Mesendoderm (in vitro differentiated cells): Measurements from ENCODE around the gene PITPNC1.

Experiments used
- DNase-seq: peaks from one replicate; pipeline ENCODE4 v3.0.0; 2013
- H2AK5ac ChIP-seq: 2 replicates; pipeline ENCODE4 v1.6.1; 2013; ENCODE audit warnings: low read length, inconsistent platforms
- H2BK120ac ChIP-seq: 2 replicates; pipeline ENCODE4 v1.6.1; 2013; ENCODE audit warnings: low read depth, mild to moderate bottlenecking, low read length, moderate library complexity, mixed read lengths
- H2BK15ac ChIP-seq: replicated peaks from 2 replicates; pipeline ENCODE4 v1.6.1; 2013; ENCODE audit warnings: low read depth, mild to moderate bottlenecking, moderate library complexity
- H2BK5ac ChIP-seq: 2 replicates; pipeline ENCODE4 v1.6.1; 2013; ENCODE audit warnings: low read length, inconsistent platforms
- H3K18ac ChIP-seq: 2 replicates; pipeline ENCODE4 v1.6.1; 2013; ENCODE audit warnings: mild to moderate bottlenecking, low read length, mixed read lengths
- H3K23ac ChIP-seq: one replicate; pipeline ENCODE4 v1.6.1; 2013; ENCODE audit warnings: low read length
- H3K27ac ChIP-seq: 2 replicates; pipeline ENCODE4 v1.5.1; 2013; ENCODE audit warnings: low read depth, mild to moderate bottlenecking, inconsistent platforms, low read length, moderate library complexity
- H3K27me3 ChIP-seq: 2 replicates; pipeline ENCODE4 v1.6.1; 2013; ENCODE audit warnings: low read length, control low read depth, mild to moderate bottlenecking, inconsistent platforms; ENCODE audit not compliant: insufficient read depth, poor library complexity
- H3K36me3 ChIP-seq: 2 replicates; pipeline ENCODE4 v1.6.1; 2013; ENCODE audit warnings: low read length, inconsistent platforms; ENCODE audit not compliant: control insufficient read depth, insufficient read depth
- H3K4ac ChIP-seq: one replicate; pipeline ENCODE4 v1.6.1; 2013; ENCODE audit warnings: low read depth, mild to moderate bottlenecking, low read length, moderate library complexity
- H3K4me1 ChIP-seq: 2 replicates; pipeline ENCODE4 v1.6.1; 2013; ENCODE audit warnings: low read depth, low read length, inconsistent platforms; ENCODE audit not compliant: control insufficient read depth
- H3K4me2 ChIP-seq: 2 replicates; pipeline ENCODE4 v1.6.1; 2013; ENCODE audit warnings: low read length
- H3K4me3 ChIP-seq: 2 replicates; pipeline ENCODE4 v1.5.1; 2013; ENCODE audit warnings: mild to moderate bottlenecking, low read length
- H3K56ac ChIP-seq: one replicate; pipeline ENCODE4 v1.6.1; 2013; ENCODE audit warnings: low read length
- H3K79me1 ChIP-seq: 2 replicates; pipeline ENCODE4 v1.6.1; 2013; ENCODE audit warnings: low read length, inconsistent platforms
- H3K79me2 ChIP-seq: 2 replicates; pipeline ENCODE4 v1.6.1; 2013; ENCODE audit warnings: mild to moderate bottlenecking, low read length; ENCODE audit not compliant: control insufficient read depth, insufficient read depth
- H3K9ac ChIP-seq: 2 replicates; pipeline ENCODE4 v1.6.1; 2013; ENCODE audit warnings: low read length, inconsistent platforms
- H4K5ac ChIP-seq: one replicate; pipeline ENCODE4 v1.6.1; 2013; ENCODE audit warnings: low read length
- H4K8ac ChIP-seq: one replicate; pipeline ENCODE4 v1.6.1; 2013; ENCODE audit warnings: low read depth, mild to moderate bottlenecking, control low read depth, low read length, moderate library complexity
- WGBS: extraction: QIAGEN DNeasy Blood & Tissue Kit; methylation state at CpG from one replicate; pipeline ENCODE4 v1.1.7; 2013; ENCODE audit warnings: low lambda C conversion rate, missing lambda C conversion rate; ENCODE audit not compliant: insufficient coverage; ENCODE audit errors: extremely low coverage; 5-methylcytosine and 5-hydroxymethylcytosine counted together

PITPNC1 gene

GRCh38 chr17:67393809-67394397, 16.8 kb downstream of the PITPNC1 start:
- Histone ChIP-seq H3K79me1 (peaks cover 4% of the 10 kb centered on the region), H3K4ac (no peak overlapping the region), H3K23ac (no peak overlapping the region), H2AK5ac (no peak overlapping the region), H3K36me3 (no peaks in the 10 kb centered on the region), H3K56ac (no peak overlapping the region), H2BK5ac (no peak overlapping the region), H3K4me2 (no peak overlapping the region), H3K4me3 (no peak overlapping the region), H4K8ac (no peak overlapping the region), H3K27ac (no peak overlapping the region), H3K4me1 (no peaks in the 10 kb centered on the region), H3K27me3 (no peaks in the 10 kb centered on the region), H2BK120ac (no peak overlapping the region), H2BK15ac (no peak overlapping the region), H3K79me2 (peaks cover 18% of the 10 kb centered on the region), H3K18ac (no peak overlapping the region), H4K5ac (no peak overlapping the region), H3K9ac (no peak overlapping the region)
- no peak for DNase-seq
- 100% methylated on average over 1 of the region's 9 CpGs for WGBS

GRCh38 chr17:67399676-67400075, 22.6 kb downstream of the PITPNC1 start:
- DNase-seq = no peak
- no peak overlapping the region for H2BK120ac ChIP-seq
- no peak overlapping the region for H2BK5ac ChIP-seq
- H2BK15ac ChIP-seq = no peak overlapping the region
- H3K27me3 ChIP-seq = no peaks in the 10 kb centered on the region
- no peak overlapping the region for H3K56ac ChIP-seq
- H3K9ac ChIP-seq = no peak overlapping the region
- no peak overlapping the region for H3K18ac ChIP-seq
- H4K8ac ChIP-seq = no peak overlapping the region
- H3K79me1 ChIP-seq = peaks cover 13% of the 10 kb centered on the region
- no peak overlapping the region for H3K4ac ChIP-seq
- H3K79me2 ChIP-seq = peaks cover 27% of the 10 kb centered on the region
- H3K4me1 ChIP-seq = no peaks in the 10 kb centered on the region
- H3K23ac ChIP-seq = no peak overlapping the region
- no peak overlapping the region for H4K5ac ChIP-seq
- H3K36me3 ChIP-seq = no peaks in the 10 kb centered on the region
- WGBS = no CpG with 5 or more reads among the region's 3 CpGs
- no peak overlapping the region for H3K4me2 ChIP-seq
- H3K27ac ChIP-seq = no peak overlapping the region
- H2AK5ac ChIP-seq = no peak overlapping the region
- no peak overlapping the region for H3K4me3 ChIP-seq

DNA sequence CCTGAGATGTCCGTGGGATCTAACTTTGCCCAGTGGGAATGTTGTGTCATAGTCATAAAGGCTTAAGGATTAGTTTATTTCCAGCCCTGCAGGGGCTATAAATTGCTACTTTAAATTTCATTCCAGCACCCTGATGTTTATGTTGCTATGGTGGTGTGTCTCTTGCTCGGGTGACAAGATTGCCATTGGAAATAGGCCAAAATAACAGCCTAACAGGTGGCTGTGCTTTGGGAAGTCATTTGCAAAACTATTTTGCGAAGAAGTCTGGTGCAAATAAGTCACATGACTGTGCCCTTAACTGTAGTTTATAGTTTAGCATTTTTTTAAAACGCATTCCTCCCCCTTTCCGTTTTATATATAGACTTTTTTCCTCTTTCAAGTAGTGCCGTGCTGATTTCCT, 23.1 kb downstream of the PITPNC1 start:
- no peak overlapping the region for H3K27ac ChIP-seq
- DNase-seq = no peak
- no CpG with 5 or more reads among the region's 6 CpGs for WGBS
- no peak overlapping the region for H3K4me3 ChIP-seq
- H3K79me1 ChIP-seq = peaks cover 14% of the 10 kb centered on the region
- H4K5ac ChIP-seq = no peak overlapping the region
- no peaks in the 10 kb centered on the region for H3K4me1 ChIP-seq
- H3K56ac ChIP-seq = no peak overlapping the region
- no peak overlapping the region for H3K18ac ChIP-seq
- no peak overlapping the region for H2AK5ac ChIP-seq
- no peak overlapping the region for H2BK5ac ChIP-seq
- no peak overlapping the region for H3K23ac ChIP-seq
- H3K4ac ChIP-seq = no peak overlapping the region
- no peaks in the 10 kb centered on the region for H3K36me3 ChIP-seq
- no peaks in the 10 kb centered on the region for H3K27me3 ChIP-seq
- H3K4me2 ChIP-seq = no peak overlapping the region
- no peak overlapping the region for H3K9ac ChIP-seq
- peaks cover 27% of the 10 kb centered on the region for H3K79me2 ChIP-seq
- no peak overlapping the region for H4K8ac ChIP-seq
- no peak overlapping the region for H2BK15ac ChIP-seq
- no peak overlapping the region for H2BK120ac ChIP-seq

- H3K27me3 ChIP-seq = no peaks in the 10 kb centered on the region
- H3K56ac ChIP-seq = no peak overlapping the region
- H3K4me1 ChIP-seq = no peaks in the 10 kb centered on the region
- H3K18ac ChIP-seq = no peak overlapping the region
- no peak overlapping the region for H2BK5ac ChIP-seq
- peaks cover 14% of the 10 kb centered on the region for H3K79me1 ChIP-seq
- H3K4me3 ChIP-seq = no peak overlapping the region
- no peak overlapping the region for H2AK5ac ChIP-seq
- H3K79me2 ChIP-seq = peaks cover 29% of the 10 kb centered on the region
- no peaks in the 10 kb centered on the region for H3K36me3 ChIP-seq
- no CpG with 5 or more reads among the region's 9 CpGs for WGBS
- no peak overlapping the region for H3K23ac ChIP-seq
- H4K5ac ChIP-seq = no peak overlapping the region
- DNase-seq = no peak
- no peak overlapping the region for H3K4me2 ChIP-seq
- H2BK120ac ChIP-seq = no peak overlapping the region
- H2BK15ac ChIP-seq = no peak overlapping the region
- H4K8ac ChIP-seq = no peak overlapping the region
- no peak overlapping the region for H3K4ac ChIP-seq
- no peak overlapping the region for H3K27ac ChIP-seq
- no peak overlapping the region for H3K9ac ChIP-seq
Observed at GRCh38 chr17:67401106-67401505, 24.0 kb downstream of the PITPNC1 start.

DNA sequence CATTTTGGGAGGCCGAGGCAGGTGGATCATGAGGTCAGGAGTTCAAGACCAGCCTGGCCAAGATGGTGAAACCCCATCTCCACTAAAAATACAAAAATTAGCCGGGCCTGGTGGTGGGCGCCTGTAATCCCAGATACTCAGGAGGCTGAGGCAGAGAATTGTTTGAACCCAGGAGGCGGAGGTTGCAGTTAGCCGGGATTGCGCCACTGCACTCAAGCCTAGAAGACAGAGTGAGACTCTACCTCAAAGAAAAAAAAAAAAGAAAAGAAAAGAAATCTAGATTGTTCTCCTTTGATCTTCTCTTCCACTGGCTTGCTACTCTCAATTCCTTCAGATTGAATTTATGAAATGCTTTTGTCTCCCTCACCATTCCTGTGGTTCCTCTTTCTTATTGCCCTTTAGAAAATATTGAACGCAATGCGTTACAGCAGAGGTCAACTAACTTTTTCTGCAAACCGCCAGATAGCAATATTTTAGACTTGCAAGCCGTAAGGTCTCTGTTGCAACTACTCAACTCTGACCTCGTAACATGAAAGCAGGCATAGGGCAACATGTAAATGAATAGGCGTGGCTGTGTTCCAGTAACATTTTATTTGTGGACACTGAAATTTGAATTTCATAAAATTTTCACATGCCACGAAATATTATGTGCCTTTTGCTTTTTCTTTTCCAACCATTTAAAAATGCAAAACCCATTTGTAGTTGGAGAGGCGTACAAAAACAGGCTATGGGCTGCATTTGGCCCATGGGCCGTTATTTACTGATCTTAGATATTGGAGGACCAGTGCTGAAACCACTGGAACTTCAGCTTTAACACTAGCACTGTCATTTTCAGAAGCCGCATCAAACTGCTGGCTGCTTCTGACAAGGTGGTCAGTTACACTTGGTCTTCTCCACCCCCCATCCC, 24.8 kb downstream of the PITPNC1 start:
- DNase-seq = no peak
- Histone ChIP-seq H3K18ac (no peak overlapping the region), H3K27ac (no peak overlapping the region), H3K23ac (no peak overlapping the region), H2BK15ac (no peak overlapping the region), H3K36me3 (no peaks in the 10 kb centered on the region), H3K4ac (no peak overlapping the region), H3K79me1 (peaks cover 14% of the 10 kb centered on the region), H3K27me3 (no peaks in the 10 kb centered on the region), H2AK5ac (no peak overlapping the region), H2BK120ac (no peak overlapping the region), H3K4me2 (no peak overlapping the region), H3K79me2 (peaks cover 30% of the 10 kb centered on the region), H3K4me3 (no peak overlapping the region), H3K9ac (no peak overlapping the region), H4K8ac (no peak overlapping the region), H3K56ac (no peak overlapping the region), H3K4me1 (no peaks in the 10 kb centered on the region), H4K5ac (no peak overlapping the region), H2BK5ac (no peak overlapping the region)
- WGBS = no CpG with 5 or more reads among the region's 16 CpGs
